ENCODE measurements around the gene PHACTR1.

PHACTR1 gene

DNA sequence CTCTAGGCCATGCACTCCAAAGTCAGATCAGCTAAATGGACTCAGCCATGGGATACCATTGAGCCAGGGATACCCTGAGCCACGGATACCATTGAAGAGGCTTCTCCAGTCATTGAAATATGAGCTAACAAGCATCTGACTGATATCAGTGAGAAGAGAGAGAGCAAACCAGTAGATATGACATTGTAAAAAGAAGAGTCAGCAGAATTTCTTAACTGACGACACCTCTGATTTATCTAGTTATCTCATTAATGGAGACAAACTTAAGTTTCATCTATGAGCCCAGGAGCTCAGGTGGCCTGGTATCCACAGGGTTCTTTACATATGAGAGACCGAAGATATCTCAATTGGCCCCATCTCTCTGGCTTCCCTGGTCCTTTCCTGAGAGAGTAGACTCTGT lies 471.1 kb downstream of the PHACTR1 start:
- FAIRE-seq, result no peak

DNA sequence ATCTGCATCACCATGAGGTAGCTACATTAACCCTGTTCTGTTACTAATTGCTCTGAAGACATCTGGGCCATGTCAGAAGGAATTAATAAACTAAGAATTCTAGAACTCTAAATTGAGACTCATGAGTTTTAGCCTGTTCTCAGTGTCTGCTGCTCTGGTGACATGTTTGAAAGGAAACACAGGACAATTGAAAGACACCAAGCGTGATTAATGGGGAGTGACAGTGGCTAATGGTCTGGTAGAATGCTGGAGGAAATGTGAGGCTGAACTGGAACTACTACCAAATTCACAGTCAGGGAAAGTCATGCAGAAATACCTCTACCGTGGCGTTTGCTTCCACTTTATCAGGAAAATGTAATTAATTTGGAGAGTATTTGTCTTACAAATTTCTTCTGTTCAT lies 471.7 kb downstream of the PHACTR1 start:
- FAIRE-seq (no peak), DNase-seq (ENCODE audit: low spot score) (no peak)

More for the DNA sequence above, 471.1 kb downstream of the PHACTR1 start:
- DNase-seq (ENCODE audit: low spot score), result no peak

DNA sequence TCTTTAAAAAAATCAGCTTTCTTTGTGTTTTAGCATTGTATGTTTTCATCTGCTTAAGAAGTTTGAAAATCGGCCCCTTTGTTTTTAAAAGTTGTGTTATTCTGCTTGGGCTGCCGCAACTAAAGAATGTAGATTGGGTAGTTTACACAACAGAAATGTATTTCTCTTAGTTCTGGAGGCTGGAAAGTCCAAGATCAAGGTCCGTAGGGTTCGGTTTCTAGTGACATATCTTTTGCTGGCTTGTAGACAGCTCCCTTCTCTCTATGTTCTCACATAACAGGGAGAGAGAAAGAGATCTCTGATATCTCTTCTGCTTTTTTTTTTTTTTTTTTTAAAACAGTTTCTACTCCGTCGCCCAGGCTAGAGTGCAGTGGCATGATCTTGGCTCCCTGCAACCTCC lies 473.1 kb downstream of the PHACTR1 start:
- no peak for FAIRE-seq
- no peak for DNase-seq (ENCODE audit: low spot score)

DNA sequence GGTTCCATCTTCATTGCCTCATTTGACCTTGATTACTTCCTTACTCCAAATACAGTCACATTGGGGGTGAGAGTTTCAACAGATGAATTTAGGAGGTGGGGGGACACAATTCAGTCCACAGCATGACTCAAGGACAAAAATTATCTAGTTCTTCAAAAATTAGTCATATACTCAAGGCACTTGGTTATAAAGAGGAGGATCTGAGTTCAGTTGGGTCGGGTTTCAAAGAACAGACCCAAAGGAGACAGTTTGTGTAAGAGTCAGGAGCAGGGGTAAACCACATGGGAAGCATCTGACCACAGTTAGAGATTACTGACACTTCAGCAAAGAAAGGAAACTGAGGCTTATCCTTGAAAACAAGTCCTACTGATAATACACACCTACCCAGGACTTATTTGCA lies 473.8 kb downstream of the PHACTR1 start:
- DNase-seq (ENCODE audit: low spot score) (no peak), FAIRE-seq (no peak)

DNA sequence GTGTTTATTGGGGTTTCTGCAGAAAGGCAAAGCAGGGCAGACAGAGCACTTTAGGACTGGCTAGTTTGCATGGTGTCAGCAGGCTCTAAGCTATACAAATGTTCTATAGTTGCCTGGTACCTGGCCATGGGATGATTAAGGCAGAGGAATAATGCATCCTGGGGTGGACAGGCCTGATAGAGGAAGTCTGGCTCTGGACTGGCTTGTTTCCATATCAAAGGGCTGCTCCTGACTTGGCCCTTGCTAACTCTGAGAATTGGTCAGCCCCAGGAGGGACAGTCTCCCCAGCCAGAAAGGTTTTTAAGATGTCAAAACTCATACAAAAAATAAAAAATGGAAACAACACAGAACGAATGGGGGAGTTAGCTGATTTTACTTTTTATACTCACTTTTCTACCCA lies 474.9 kb downstream of the PHACTR1 start:
- DNase-seq (ENCODE audit: low spot score), result no peak
- FAIRE-seq, result no peak

DNA sequence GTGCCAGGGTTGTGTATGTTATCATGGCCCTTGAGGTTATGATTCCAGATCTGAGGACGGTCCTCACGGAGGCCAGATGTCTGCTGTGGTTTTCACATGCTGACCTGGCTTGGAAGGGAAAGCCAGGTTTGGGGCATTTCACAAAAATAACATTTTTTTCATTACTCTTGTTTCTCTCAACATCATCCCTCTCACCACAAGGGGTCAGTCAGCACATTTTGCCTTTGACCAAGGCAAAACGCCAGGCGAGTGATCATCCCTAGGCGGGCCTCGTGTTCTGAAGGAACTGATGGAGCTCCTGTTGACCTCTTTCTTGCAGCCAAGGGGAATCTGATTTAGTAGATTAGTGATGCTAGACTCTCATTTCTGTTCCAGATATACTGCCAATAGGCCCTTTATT lies 478.3 kb downstream of the PHACTR1 start:
- DNase-seq (ENCODE audit: low spot score), result peak; percentile 23

DNA sequence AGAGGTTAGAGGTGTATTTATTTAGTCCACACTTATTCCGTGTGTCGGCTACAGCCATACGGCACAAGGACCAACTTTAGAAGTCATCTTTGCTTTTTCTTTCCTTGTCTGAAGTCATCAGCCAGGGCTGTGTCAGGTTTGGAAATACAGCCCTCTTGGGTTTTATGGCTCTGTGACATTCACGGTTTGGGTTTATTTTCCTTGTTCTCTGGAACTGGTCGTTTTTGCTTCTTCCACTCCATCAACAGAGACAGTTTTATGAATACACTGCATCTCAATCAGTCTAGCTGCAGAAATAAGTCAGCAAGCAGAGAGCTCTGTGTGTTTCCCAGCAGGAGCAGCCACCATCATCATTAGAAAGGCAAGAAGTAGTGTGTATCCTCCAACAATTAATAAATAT lies 479.2 kb downstream of the PHACTR1 start:
- DNase-seq (ENCODE audit: low spot score) (no peak), FAIRE-seq (no peak)

More for the DNA sequence above, 478.3 kb downstream of the PHACTR1 start:
- no peak for FAIRE-seq

DNA sequence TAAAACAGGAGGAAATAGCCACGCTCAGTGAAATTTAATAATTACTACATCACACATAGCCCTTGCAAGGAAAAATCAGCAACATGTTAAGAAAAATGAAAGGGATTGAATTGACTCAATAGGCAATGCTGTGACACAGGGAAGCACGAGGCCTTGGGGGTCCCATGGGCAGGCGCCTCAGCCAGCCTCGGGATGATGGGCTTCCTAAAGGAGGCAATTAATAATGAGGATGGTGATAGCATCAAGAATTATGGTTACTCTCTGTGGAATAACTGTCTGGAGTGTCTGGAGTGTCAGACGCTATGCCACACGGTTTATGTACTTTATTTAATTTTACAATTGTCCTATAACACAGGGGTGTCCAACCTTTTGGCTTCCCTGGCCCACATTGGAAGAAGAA lies 481.6 kb downstream of the PHACTR1 start:
- FAIRE-seq (no peak), DNase-seq (ENCODE audit: low spot score) (no peak)

DNA sequence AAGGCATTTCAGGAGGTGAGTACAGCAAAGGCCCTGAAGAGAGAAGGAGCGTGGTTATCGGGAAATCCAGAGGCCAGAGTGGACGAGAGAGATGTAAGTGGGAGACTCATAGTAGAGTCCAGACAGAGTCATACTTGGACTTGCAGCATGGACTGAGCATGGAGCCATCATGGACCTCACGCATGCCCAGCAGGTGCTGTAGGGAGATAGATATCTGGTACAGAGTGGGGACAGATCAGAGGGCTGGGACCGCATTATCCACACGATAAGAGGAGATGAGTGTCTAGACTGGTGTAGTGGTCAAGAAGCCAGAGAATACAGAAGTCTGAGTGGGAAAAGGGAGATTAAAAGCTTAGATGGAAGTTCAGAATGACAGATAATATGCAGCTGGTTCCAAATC lies 484.8 kb downstream of the PHACTR1 start:
- no peak for FAIRE-seq
- DNase-seq (ENCODE audit: low spot score), result no peak

DNA sequence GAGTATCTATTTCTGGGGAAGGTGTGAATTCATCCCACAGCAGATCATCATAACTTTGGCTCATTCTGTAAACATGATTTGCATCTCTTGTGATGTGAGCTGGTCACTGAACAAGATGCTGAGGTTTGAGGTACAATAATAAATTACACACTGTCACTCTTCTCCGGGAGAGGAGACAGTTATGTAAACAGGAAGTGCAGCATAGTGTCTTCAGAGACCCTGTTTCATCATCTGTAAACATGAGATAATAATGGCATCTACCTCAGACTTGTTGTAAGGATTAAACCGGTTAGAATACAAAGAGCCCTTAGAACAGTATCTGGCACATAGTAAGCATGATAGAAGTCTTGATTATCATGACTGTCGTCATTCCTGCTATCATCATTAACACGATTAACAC lies 486.6 kb downstream of the PHACTR1 start:
- DNase-seq (ENCODE audit: low spot score) (no peak), FAIRE-seq (no peak)

DNA sequence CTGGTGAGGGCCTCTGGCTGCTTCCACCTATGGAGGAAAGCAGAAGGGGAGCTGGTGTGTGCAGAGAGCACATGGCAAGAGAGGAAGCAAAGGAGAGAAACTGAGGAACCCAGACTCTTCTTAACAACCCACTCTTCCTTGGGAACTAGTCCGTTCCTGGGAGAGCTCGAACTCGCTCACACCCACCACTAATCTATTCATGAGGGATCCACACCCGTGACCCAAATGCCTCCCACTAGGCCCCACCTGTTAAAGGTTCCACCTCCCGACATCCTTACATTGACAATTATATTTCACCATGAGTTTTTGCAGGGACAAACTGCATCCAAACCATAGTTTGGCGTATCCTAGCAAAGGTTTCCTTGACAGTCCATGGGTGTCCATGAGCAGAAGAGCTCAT lies 488.5 kb downstream of the PHACTR1 start:
- no peak for FAIRE-seq
- DNase-seq (ENCODE audit: low spot score), result no peak

DNA sequence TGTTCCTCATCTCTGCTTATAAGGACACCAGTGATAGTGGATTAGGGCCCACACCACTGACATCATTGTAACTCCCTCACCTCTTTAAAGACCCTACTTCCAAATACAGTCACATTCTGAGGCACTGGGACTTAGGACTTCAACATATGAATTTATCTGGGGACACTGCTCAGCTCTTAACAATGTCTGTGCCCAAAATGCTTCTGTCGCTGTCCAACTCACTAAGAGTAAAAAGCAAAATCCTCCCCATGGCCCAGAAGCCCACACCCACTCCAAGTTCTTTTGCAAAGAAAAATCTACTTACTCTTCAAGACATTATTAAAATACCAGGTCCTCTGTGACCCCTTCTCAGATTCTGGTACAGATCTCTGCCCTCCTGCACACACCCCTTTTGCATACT lies 495.5 kb downstream of the PHACTR1 start:
- FAIRE-seq, result no peak
- DNase-seq (ENCODE audit: low spot score), result no peak

DNA sequence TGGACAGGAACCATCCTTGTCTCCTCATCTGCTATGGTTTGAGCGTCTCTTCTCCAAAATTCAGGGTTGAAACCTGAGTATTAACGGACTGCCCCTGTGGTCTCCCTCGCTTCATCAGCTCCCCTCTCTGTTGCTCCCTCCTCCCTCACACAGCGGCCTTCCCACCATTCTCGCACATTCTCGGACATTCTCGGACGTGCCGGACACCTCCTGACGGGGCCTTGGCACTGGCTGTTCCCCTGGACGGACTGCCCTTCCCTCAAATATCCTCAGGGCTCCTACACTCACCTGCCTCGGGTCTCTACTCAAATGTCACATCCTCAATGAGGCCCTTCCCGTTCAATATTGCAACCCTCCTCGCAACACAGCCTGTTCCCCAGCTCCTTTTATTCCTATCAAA lies 496.0 kb downstream of the PHACTR1 start:
- DNase-seq (ENCODE audit: low spot score) (no peak), FAIRE-seq (no peak)

DNA sequence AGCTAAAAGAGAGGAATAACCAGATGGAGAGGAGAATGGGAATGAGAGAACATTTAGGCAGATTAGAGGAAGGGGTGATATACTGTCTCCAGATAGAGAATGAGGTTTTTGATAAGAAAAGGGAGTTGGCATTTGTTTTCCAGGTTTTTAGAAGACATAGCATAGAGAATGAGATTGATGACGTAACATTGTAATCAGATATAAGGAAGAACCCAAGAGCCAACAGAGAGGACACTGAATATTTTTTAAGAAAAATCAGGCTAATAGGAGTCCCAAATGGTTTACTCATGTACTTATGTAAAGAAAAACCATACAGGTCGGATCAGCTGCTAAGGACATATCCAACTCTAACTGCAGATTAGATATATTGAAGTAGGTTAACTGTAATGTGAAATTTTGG lies 498.8 kb downstream of the PHACTR1 start:
- DNase-seq (ENCODE audit: low spot score), result no peak
- no peak for FAIRE-seq

DNA sequence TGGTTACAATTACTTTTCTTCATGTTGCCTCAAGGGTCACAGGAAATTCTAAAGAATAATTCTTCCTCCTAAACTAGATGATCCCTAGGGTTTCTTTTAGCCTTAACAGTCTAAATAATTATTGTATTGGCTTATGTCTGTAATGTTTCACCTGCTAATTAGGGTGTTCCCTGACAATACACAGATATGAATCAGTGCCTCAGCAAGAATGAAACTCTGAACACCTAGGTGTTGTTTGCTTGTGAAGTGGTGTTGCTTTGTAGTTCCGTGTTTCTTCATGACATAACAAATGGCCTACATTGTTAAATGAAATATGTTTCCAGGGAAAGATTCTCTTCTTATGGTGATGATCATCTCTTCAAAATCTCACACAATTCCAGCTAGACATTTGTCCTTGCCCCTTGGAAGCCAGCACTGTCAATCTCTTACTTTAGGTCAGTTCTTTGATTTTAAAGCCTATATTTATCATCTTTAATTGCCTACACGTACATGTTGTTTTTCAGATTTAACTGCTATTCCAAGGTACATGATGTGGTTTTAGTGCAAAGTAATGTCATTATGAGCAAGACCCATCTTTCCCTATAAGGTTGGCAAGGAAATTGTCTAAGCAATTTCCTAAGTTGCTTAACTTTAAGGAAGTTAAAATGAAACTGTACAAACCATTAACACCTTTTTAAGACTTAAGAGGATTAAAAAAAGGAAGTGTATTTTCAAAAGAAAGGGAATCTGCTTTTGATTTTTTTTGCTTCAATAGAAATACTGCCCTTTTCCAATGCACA lies 499.9 kb downstream of the PHACTR1 start:
- no peak for FAIRE-seq
- DNase-seq (ENCODE audit: low spot score), result no peak

DNA sequence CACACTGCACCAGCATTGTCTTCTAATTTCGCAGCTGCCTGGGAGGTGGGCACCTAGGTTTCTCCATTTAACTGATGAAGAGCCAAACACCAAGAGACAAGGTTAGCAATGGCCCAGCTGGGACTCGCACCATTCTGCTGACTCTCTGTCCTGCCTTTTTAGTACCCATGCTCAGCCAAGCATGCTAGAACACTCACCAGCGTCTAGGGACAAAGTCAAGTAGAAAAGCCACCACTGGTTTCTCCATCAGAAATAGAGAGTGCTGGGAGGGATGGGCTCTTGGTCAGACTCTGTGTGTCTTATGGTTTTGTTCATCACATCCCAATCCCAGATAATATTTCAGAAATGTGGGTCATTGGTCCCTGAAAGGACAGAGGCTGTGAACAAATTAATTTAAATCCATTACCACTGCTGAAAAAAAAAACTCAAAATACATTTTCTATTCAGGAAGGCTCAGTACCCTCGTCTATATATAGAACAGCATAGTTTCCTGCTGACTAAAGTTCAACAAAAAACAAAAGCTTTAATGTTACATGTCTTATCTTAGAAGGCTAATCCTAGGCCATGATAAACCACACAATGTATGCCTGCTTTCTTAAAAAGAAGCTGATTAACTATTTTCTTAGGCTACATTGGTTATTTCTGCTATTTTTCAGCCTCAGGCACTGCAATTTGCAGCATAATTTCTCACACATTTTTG lies 500.8 kb downstream of the PHACTR1 start:
- no peak for FAIRE-seq
- no peak for DNase-seq (ENCODE audit: low spot score)

DNA sequence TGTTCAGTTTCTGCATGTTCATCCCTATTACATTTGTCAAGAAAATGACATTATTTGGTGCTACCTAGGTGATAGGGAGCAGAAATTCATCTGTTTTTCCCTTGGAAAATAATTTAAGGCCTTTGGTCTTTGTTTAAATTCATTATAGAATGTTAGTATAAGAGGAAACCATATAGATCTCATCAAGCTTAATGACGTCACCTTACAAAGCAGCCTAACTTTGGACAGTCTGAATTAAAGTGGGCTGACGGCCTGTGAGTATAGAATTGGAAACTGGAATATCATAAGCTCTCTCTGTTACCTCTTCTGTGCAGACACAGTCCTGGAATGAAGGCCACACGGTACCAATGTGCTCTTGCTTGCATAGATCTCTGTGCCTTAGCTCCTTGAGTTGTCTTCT lies 503.7 kb downstream of the PHACTR1 start:
- no peak for FAIRE-seq
- DNase-seq (ENCODE audit: low spot score), result no peak

DNA sequence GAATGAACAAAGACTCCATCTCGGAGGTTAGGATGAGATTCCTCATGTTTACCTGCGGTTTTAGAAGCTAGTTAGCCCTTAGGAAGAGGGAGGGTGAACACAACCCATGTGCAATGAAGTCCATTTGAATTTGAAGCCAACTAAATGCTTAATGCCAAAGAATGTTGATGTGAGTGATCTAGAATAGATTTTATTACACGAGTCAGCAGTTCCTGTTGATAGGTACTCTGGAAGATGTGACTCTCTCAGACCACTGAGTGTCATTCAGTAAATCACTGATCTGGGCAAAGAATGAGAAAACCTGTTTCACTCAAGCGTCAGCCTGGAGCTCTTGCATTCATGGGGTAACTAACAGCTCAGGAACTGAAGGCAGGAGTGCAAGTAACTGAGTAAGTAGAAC lies 505.5 kb downstream of the PHACTR1 start:
- DNase-seq (ENCODE audit: low spot score), result no peak
- FAIRE-seq, result no peak

DNA sequence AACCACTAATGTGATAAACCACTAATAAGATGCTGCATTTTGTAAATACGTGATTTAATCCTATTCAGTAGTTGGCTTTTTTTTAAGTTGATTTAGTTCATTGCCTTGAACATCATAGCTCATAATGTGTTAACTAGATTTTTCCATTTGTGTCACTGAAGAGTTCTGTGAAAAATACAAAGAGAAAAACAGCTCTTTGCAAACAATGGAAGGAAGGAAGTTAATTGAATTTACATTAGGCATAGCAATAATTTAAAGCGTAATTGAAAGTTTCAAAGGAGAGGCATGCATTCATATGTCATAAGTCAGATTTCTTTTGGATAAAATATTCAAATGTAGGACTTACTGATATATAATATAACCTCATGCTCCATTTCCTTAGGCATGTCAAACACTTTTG lies 509.5 kb downstream of the PHACTR1 start:
- FAIRE-seq (no peak), DNase-seq (ENCODE audit: low spot score) (no peak)

DNA sequence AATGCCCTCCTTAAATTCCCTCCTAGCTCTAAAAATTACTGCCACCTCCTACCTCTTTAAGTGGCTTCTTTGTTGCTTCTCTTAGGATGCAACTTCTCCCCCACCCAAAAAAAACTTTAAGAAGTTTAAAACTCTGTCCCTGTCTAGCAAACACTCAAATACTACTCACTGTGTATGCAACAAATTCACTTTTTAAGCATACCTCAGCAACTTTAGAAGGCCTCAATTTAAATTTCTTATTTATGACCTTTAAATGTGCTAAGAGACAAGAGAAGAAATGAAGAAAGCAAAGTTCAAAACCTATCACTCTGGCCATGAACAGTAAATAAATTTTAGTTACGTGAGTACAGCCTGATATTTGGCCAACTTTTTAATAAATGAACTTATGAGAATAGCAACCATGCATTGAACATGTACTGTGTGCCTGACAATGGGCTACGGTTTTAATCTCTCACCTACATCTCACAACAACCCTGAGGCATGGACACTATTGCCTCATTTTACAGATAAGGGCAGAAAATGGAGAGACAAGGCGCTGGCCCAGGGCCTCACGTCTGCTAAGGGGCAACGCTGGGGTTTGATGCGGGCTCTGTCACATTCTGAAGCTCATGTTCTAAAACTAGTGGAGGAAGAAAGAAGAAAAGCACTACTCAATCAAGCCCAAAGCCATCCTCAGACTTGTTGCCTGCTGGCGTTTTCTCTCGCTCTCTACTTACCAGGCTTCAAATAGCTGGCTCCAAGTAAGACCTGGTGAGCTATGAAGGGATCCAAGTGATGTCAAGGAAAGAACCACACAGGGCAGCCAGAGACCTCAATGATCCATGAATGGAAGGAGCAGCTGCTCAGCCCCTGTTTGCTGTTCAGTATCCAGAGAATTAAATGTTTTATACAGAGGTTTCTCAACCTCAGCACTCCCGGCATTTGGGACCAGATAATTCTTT lies 512.0 kb downstream of the PHACTR1 start:
- FAIRE-seq (no peak), DNase-seq (ENCODE audit: low spot score) (no peak)

DNA sequence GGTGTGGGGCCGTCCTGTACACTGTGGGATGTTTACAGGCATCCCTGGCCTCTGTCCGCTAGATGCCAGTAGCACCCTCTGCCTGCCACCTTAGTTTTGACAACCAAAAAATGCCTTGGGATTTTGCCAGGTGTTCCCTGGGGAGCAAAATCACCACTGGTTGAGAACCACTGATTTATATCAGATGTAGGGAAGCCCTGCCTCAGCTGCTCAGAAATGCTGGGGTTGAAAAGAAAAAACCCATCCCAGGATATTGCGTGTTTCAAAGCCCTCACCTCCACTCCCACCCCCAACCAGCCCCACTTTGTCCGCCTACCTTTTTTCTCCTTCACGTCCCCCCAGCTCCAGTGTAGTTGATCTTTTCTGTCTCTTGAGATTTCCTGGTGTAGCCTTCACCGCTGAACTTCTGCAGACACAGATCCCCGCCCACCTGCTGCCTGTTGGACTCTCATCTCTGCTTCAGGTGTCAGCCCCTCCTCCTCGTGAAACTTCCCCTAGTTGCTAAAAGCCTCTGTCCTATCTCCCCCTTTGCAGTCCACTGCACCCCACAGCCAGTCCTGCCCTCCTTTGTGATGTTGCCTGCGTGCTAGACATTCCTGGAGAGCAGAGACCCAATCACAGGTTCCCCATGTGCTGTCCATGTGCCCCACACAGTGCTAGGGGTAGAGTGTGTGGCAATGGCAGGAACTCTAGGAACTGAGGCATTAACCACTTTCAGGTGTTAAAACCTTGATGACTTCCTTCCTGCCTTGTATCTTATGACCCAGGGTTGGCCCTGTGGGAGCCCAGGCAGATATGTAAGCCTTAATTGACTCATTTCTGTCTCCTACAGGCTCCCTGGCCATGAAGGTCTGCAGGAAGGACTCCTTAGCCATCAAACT lies 512.9 kb downstream of the PHACTR1 start:
- FAIRE-seq (no peak), DNase-seq (ENCODE audit: low spot score) (peak; percentile 10)

Data from RCC 7860 (cell line).